ENCODE data around the gene SQSTM1. TPM values are rescaled to one million over a fixed set of nuclear protein-coding genes. Genes with fewer than 3 reads are reported as not detected.

The SQSTM1 gene
- total and polyA plus RNA-seq, 2 donors (not counting 1 experiment from before 2014, with no cell fraction given) = 212 to 1,894 TPM

DNA sequence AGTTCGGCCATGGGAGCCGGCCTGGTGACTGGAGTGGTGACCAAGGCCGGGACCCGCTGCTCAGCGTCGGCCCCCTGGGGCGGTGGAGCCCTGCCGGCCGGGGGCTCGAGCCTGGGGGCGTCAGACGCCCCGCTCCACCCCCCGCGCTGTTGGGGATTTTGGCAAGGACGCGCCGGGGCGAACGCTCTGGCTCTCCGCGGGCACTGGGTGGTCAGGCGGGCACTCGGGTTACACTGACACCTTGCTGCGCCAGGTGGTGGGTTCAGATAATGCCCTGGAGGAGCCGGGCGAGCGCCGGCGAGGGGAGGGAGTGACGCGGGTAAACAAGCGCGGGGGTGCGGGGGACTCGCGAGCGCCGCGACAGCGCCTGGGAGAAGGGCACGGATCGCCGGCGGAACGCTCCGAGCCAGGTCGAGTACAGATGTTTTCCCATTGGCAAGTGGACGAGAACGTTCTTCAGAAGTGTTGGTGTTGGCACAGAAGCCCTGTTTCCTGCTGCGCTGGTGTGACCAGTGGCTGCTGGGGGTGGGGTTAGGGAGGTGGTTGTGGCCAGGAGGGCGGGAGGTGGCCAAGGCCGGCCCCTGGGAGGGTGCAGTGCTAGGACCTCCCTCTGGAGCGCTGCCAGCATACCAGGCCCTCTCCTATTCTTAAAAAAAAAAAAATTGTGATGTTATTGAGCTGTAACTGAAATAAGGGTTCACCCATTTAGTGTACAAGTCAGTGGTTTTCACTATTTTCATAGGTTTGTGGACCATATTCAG, 773 bp downstream of the SQSTM1 start:
- peaks cover 52% of the 10 kb centered on the region for H3K79me2 ChIP-seq (ENCODE audit: control insufficient read depth, insufficient read depth, low read length)
- peak overlapping the region; percentile 93 for H3K9ac ChIP-seq (ENCODE audit: insufficient read depth, low read length)
- DNase-seq (ENCODE audit: low read depth in 2 of 2) = peak; percentile 93 to 95
- TF ChIP-seq EZH2 (IDR thresholded peaks at IDR 0.05; ENCODE audit: low read length, missing control alignments) = no peak
- TF ChIP-seq, protein P1, sequence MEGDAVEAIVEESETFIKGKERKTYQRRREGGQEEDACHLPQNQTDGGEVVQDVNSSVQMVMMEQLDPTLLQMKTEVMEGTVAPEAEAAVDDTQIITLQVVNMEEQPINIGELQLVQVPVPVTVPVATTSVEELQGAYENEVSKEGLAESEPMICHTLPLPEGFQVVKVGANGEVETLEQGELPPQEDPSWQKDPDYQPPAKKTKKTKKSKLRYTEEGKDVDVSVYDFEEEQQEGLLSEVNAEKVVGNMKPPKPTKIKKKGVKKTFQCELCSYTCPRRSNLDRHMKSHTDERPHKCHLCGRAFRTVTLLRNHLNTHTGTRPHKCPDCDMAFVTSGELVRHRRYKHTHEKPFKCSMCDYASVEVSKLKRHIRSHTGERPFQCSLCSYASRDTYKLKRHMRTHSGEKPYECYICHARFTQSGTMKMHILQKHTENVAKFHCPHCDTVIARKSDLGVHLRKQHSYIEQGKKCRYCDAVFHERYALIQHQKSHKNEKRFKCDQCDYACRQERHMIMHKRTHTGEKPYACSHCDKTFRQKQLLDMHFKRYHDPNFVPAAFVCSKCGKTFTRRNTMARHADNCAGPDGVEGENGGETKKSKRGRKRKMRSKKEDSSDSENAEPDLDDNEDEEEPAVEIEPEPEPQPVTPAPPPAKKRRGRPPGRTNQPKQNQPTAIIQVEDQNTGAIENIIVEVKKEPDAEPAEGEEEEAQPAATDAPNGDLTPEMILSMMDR (conservative IDR thresholded peaks at IDR 0.05 in 1 of 2, IDR thresholded peaks at IDR 0.05 in 1 of 2; ENCODE audit: low read depth in 1 of 2, low read length in 2 of 2) = no peak
- peak overlapping the region; percentile 85 to 100 (median 90) for H3K4me3 ChIP-seq (replicated peaks in 1 of 4; ENCODE audit: control extremely low read depth in 1 of 4, insufficient read depth in 1 of 4, low read depth in 3 of 4, low read length in 4 of 4)
- H3K36me3 ChIP-seq (ENCODE audit: control insufficient read depth, insufficient read depth, low read length) = peaks cover 33% of the 10 kb centered on the region
- H2AFZ ChIP-seq (ENCODE audit: low read length) = no peak overlapping the region
- H4K20me1 ChIP-seq (ENCODE audit: control insufficient read depth, extremely low read depth, insufficient read depth, low read length) = peaks cover 8% of the 10 kb centered on the region
- no peaks in the 10 kb centered on the region for H3K27me3 ChIP-seq (ENCODE audit: control insufficient read depth, insufficient read depth, low read length)
- peak overlapping the region; percentile 86 for H3K4me2 ChIP-seq (ENCODE audit: extremely low read depth, insufficient read depth, low read length)
- H3K4me1 ChIP-seq (ENCODE audit: control insufficient read depth, extremely low read depth, insufficient read depth, low read length) = peaks cover 39% of the 10 kb centered on the region
- H3K27ac ChIP-seq (ENCODE audit: insufficient read depth, low read length) = peak overlapping the region; percentile 79
- no peaks in the 10 kb centered on the region for H3K9me3 ChIP-seq (ENCODE audit: control insufficient read depth, insufficient read depth, low read depth, low read length)

DNA sequence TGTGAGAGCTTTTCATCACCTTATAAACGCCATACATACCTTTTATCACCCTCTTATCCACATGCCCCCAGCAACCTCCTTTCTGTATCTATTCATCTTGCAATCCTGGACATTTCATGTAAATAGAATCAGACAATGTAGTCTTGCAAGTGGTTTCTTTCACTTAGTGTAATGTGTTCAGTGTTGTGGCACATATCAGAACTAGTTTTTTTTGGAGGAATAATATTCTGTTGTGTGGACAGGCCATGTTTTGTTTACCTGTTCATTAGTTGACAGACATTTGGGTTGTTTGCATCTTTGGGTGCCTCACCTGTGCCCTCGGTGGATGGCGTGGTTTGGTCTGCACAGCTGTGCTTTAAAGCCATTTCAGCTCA, 1.3 kb downstream of the SQSTM1 start:
- Histone ChIP-seq H3K27me3 (ENCODE audit: control insufficient read depth, insufficient read depth, low read length) (no peaks in the 10 kb centered on the region), H2AFZ (ENCODE audit: low read length) (no peak overlapping the region), H3K27ac (ENCODE audit: insufficient read depth, low read length) (peak overlapping the region; percentile 79), H4K20me1 (ENCODE audit: control insufficient read depth, extremely low read depth, insufficient read depth, low read length) (peaks cover 8% of the 10 kb centered on the region), H3K79me2 (ENCODE audit: control insufficient read depth, insufficient read depth, low read length) (peaks cover 54% of the 10 kb centered on the region), H3K9me3 (ENCODE audit: control insufficient read depth, insufficient read depth, low read depth, low read length) (no peaks in the 10 kb centered on the region), H3K4me3 (replicated peaks in 1 of 4; ENCODE audit: control extremely low read depth in 1 of 4, insufficient read depth in 1 of 4, low read depth in 3 of 4, low read length in 4 of 4) (peak overlapping the region; percentile 85 to 100 (median 90)), H3K36me3 (ENCODE audit: control insufficient read depth, insufficient read depth, low read length) (peaks cover 37% of the 10 kb centered on the region), H3K4me1 (ENCODE audit: control insufficient read depth, extremely low read depth, insufficient read depth, low read length) (peaks cover 39% of the 10 kb centered on the region), H3K9ac (ENCODE audit: insufficient read depth, low read length) (peak overlapping the region; percentile 13), H3K4me2 (ENCODE audit: extremely low read depth, insufficient read depth, low read length) (peak overlapping the region; percentile 86)
- no peak for DNase-seq (ENCODE audit: low read depth in 2 of 2)
- TF ChIP-seq, protein P1 (conservative IDR thresholded peaks at IDR 0.05 in 1 of 2, IDR thresholded peaks at IDR 0.05 in 1 of 2; ENCODE audit: low read depth in 1 of 2, low read length in 2 of 2) = no peak
- no peak for TF ChIP-seq EZH2 (IDR thresholded peaks at IDR 0.05; ENCODE audit: low read length, missing control alignments)

DNA sequence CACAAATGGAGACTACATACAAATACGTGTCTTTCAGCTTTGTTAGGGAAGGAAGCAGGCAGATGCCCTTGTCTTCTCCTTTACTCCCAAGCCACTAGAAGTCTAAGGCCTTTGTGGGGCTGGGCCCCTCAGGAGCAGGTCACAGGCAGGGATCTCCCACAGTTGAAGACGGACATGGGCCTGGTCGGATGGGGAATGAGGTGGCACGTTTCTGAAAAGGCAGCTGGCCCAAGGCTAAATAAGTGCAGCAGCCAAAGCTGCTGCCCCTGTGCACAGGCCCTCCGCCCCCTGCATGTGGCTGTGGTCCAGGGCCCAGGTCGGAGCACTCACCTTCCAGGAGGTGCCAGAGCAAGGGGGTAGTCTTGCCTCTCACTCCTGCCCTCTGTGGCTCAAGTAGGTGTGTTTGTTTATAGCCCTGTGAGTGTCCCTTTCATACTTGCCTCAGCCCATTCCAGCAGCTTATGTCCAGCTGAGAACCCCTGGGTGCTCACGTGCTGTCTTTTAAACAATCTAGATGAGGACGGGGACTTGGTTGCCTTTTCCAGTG, 1.8 kb downstream of the SQSTM1 start:
- Histone ChIP-seq H3K4me1 (ENCODE audit: control insufficient read depth, extremely low read depth, insufficient read depth, low read length) (peaks cover 39% of the 10 kb centered on the region), H3K27me3 (ENCODE audit: control insufficient read depth, insufficient read depth, low read length) (no peaks in the 10 kb centered on the region), H3K4me3 (replicated peaks in 1 of 4; ENCODE audit: control extremely low read depth in 1 of 4, insufficient read depth in 1 of 4, low read depth in 3 of 4, low read length in 4 of 4) (peak overlapping the region; percentile 85 to 100 (median 90)), H3K36me3 (ENCODE audit: control insufficient read depth, insufficient read depth, low read length) (peaks cover 37% of the 10 kb centered on the region), H3K9me3 (ENCODE audit: control insufficient read depth, insufficient read depth, low read depth, low read length) (no peaks in the 10 kb centered on the region), H3K27ac (ENCODE audit: insufficient read depth, low read length) (no peak overlapping the region), H3K9ac (ENCODE audit: insufficient read depth, low read length) (peak overlapping the region; percentile 43), H2AFZ (ENCODE audit: low read length) (no peak overlapping the region), H3K79me2 (ENCODE audit: control insufficient read depth, insufficient read depth, low read length) (peaks cover 54% of the 10 kb centered on the region), H3K4me2 (ENCODE audit: extremely low read depth, insufficient read depth, low read length) (peak overlapping the region; percentile 86), H4K20me1 (ENCODE audit: control insufficient read depth, extremely low read depth, insufficient read depth, low read length) (peaks cover 8% of the 10 kb centered on the region)
- DNase-seq (ENCODE audit: low read depth in 2 of 2) = no peak
- TF ChIP-seq, protein P1 (conservative IDR thresholded peaks at IDR 0.05 in 1 of 2, IDR thresholded peaks at IDR 0.05 in 1 of 2; ENCODE audit: low read depth in 1 of 2, low read length in 2 of 2) = no peak
- no peak for TF ChIP-seq EZH2 (IDR thresholded peaks at IDR 0.05; ENCODE audit: low read length, missing control alignments)

All from fibroblast of lung (primary cell).